Activated CD8-positive, alpha-beta T cell treated with anti-CD3 and anti-CD28 coated beads for 36 hours (primary cell): ENCODE results near the gene FRMD4B. TPM values are rescaled to one million over a fixed set of nuclear protein-coding genes. Genes with fewer than 3 reads are reported as not detected.

ENCODE experiments used
- ATAC-seq: fragments of 200-7000 bp; cut with Tn5 transposase; one replicate; pipeline ENCODE4 v1.10.0; 2021; ENCODE audit warnings: mild to moderate bottlenecking, moderate library complexity
- CTCF ChIA-PET: fragments of 350-600 bp; sonication (Branson Sonifier 250); formaldehyde crosslinking; loops from one replicate; lab custom pipeline; 2021; ENCODE audit warnings: antibody characterized with exemption; lab: Charles Lee
- POLR2A ChIA-PET: fragments of 350-600 bp; sonication (Branson Sonifier 250); formaldehyde crosslinking; loops from one replicate; lab custom pipeline; 2021; ENCODE audit warnings: antibody characterized with exemption; lab: Charles Lee
- DNase-seq: peaks from one replicate; pipeline ENCODE4 v3.0.0-alpha.2; 2020
- H3K27ac Mint-ChIP-seq: one replicate; pipeline ENCODE4 v1.8.0; 2021; ENCODE audit warnings: mild to moderate bottlenecking, mixed read lengths
- H3K27me3 Mint-ChIP-seq: one replicate; pipeline ENCODE4 v1.8.0; 2021; ENCODE audit warnings: mixed read lengths
- H3K36me3 Mint-ChIP-seq: one replicate; pipeline ENCODE4 v1.8.0; 2021; ENCODE audit warnings: low read depth, mixed read lengths
- H3K4me1 Mint-ChIP-seq: one replicate; pipeline ENCODE4 v1.8.0; 2021; ENCODE audit warnings: low read depth, mixed read lengths
- H3K4me3 Mint-ChIP-seq: one replicate; pipeline ENCODE4 v1.8.0; 2021; ENCODE audit warnings: mild to moderate bottlenecking, moderate library complexity, mixed read lengths
- H3K9me3 Mint-ChIP-seq: one replicate; pipeline ENCODE4 v1.8.0; 2021; ENCODE audit warnings: mixed read lengths
- intact Hi-C: fragments of 100-400 bp; cut with micrococcal nuclease; formaldehyde crosslinking; loops from one replicate; pipeline ENCODE4 v1.10.0; 2022
- total RNA-seq, 2 experiments: library from RNA; stranded (reverse); gene quantifications; one replicate each; pipeline ENCODE4 v1.2.3, GENCODE V29; 2021
- TF ChIP-seq, protein P1 (sequence below): fragments of 200-600 bp; IDR thresholded peaks from one replicate; pipeline ENCODE4 v1.8.0; 2022; ENCODE audit warnings: antibody characterized with exemption, mild to moderate bottlenecking

FRMD4B gene
- total RNA-seq, 2 experiments from 2014 or later, result 11.7 to 11.8 TPM

DNA sequence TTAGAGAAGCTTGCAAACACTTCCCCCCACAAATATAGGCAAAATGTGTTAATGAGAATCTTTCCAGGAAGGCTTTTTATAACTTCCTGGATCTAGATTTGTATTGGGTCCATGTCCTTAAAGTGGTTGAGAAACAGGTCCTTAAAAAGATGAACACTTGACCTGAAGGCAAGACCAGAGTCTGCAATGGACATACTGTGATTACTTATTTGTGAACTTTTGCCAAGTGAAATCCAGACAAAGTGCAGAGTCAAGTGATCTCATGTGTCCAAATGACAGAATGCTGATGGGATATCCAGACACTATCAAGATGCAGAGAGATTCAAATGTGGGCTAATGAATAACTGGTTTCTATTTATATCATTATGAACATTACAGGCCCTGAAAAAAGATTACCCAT lies 43.8 kb downstream of the FRMD4B start:
- CTCF ChIA-PET, result interaction anchor here (1.4 kb wide), 1 partner anchor 36 kb away, joined by 3 read pairs; no protein-coding TSS in a partner anchor
- TF ChIP-seq, protein P1, sequence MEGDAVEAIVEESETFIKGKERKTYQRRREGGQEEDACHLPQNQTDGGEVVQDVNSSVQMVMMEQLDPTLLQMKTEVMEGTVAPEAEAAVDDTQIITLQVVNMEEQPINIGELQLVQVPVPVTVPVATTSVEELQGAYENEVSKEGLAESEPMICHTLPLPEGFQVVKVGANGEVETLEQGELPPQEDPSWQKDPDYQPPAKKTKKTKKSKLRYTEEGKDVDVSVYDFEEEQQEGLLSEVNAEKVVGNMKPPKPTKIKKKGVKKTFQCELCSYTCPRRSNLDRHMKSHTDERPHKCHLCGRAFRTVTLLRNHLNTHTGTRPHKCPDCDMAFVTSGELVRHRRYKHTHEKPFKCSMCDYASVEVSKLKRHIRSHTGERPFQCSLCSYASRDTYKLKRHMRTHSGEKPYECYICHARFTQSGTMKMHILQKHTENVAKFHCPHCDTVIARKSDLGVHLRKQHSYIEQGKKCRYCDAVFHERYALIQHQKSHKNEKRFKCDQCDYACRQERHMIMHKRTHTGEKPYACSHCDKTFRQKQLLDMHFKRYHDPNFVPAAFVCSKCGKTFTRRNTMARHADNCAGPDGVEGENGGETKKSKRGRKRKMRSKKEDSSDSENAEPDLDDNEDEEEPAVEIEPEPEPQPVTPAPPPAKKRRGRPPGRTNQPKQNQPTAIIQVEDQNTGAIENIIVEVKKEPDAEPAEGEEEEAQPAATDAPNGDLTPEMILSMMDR, result no peak
- no peak for DNase-seq
- POLR2A ChIA-PET, result no interaction called here
- Mint-ChIP-seq H3K27ac (no peak overlapping the region), H3K4me1 (no peaks in the 10 kb centered on the region), H3K9me3 (peaks cover 2% of the 10 kb centered on the region), H3K4me3 (no peak overlapping the region), H3K36me3 (no peaks in the 10 kb centered on the region), H3K27me3 (peaks cover 4% of the 10 kb centered on the region)
- intact Hi-C loops, result no loop called here
- ATAC-seq, result no peak

DNA sequence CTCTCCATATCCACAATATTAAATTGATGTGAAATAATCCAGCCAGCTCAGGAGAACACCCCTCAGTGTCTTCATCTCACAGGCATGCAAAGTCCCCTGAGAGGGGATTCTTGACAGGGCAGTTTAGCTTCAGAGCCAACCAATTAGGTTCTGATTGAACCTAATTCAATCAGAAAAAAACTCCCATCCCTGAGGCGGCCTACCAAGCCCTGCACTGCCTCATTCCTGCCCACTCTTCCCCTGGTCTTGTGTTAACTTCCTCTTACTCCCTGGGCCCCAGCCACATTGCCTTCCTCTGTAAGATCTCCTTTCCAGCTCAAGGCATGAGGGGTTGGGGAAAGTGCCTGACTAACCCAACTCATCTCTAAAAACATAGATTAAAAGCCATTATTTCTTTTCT lies 46.1 kb downstream of the FRMD4B start:
- no peaks in the 10 kb centered on the region for H3K36me3 Mint-ChIP-seq
- H3K27ac Mint-ChIP-seq, result no peak overlapping the region
- DNase-seq (no peak), ATAC-seq (no peak)
- POLR2A ChIA-PET, result no interaction called here
- H3K4me3 Mint-ChIP-seq, result no peak overlapping the region
- peaks cover 4% of the 10 kb centered on the region for H3K9me3 Mint-ChIP-seq
- TF ChIP-seq, protein P1, result no peak
- peaks cover 4% of the 10 kb centered on the region for H3K27me3 Mint-ChIP-seq
- intact Hi-C loops, result no loop called here
- H3K4me1 Mint-ChIP-seq, result no peaks in the 10 kb centered on the region
- CTCF ChIA-PET, result interaction anchor here (1.1 to 1.3 kb wide), 2 partner anchors 33 to 178 kb away, joined by 3 to 5 read pairs; no protein-coding TSS in a partner anchor

DNA sequence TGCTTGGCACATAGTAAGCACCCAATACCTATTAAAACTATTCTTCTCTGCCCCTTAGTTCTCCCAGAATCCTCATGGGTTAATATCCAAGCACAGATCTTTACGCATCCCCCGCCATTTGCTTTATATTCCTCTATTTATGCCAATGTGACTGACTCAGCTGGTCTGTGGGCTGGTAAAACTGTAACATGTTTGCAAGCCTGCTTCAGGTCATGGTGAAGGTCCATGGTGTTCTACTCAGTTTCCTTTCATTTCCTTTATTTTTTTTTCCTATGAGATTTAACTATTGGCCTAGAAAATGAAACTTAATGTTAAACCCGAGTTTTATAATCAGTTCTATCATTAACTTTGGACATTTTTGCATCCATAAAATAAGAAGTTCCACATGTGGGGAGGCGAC lies 47.0 kb downstream of the FRMD4B start:
- H3K9me3 Mint-ChIP-seq, result peaks cover 2% of the 10 kb centered on the region
- intact Hi-C loops, result no loop called here
- H3K27ac Mint-ChIP-seq, result no peak overlapping the region
- H3K36me3 Mint-ChIP-seq, result no peaks in the 10 kb centered on the region
- POLR2A ChIA-PET, result no interaction called here
- H3K4me3 Mint-ChIP-seq, result no peak overlapping the region
- no peak for DNase-seq
- H3K27me3 Mint-ChIP-seq, result peaks cover 3% of the 10 kb centered on the region
- H3K4me1 Mint-ChIP-seq, result no peaks in the 10 kb centered on the region
- CTCF ChIA-PET, result no interaction called here
- TF ChIP-seq, protein P1, result no peak
- no peak for ATAC-seq

GRCh38 chr3:69332934-69333333 lies 53.0 kb downstream of the FRMD4B start:
- TF ChIP-seq, protein P1, result no peak
- Mint-ChIP-seq H3K4me3 (no peak overlapping the region), H3K36me3 (no peaks in the 10 kb centered on the region), H3K27me3 (peaks cover 3% of the 10 kb centered on the region), H3K4me1 (peaks cover 12% of the 10 kb centered on the region), H3K27ac (no peak overlapping the region), H3K9me3 (peaks cover 4% of the 10 kb centered on the region)
- no peak for DNase-seq
- ChIA-PET POLR2A (no interaction called here), CTCF (interaction anchor here (0.6 kb wide), 1 partner anchor 108 kb away, joined by 3 read pairs; no protein-coding TSS in a partner anchor)
- intact Hi-C loops, result no loop called here
- no peak for ATAC-seq

- ChIA-PET CTCF (interaction anchor here (1.3 kb wide), 1 partner anchor 210 kb away, joined by 4 read pairs; no protein-coding TSS in a partner anchor), POLR2A (no interaction called here)
- DNase-seq (no peak), ATAC-seq (no peak)
- H3K4me1 Mint-ChIP-seq, result peaks cover 32% of the 10 kb centered on the region
- H3K9me3 Mint-ChIP-seq, result peaks cover 2% of the 10 kb centered on the region
- TF ChIP-seq, protein P1, result no peak
- intact Hi-C loops, result no loop called here
- H3K27ac Mint-ChIP-seq, result no peak overlapping the region
- no peak overlapping the region for H3K4me3 Mint-ChIP-seq
- H3K27me3 Mint-ChIP-seq, result peaks cover under 1% of the 10 kb centered on the region
- no peaks in the 10 kb centered on the region for H3K36me3 Mint-ChIP-seq
These were observed 54.9 kb downstream of the FRMD4B start for GRCh38 chr3:69330891-69331400.
